Skeletal muscle tissue (tissue), 4 donors: ENCODE results near the gene NOSTRIN. TPM values are rescaled to one million over a fixed set of nuclear protein-coding genes. Genes with fewer than 3 reads are reported as not detected.

Experiments used
- H3K27ac ChIP-seq: one replicate; pipeline ENCODE4 v1.7.0; 2013; ENCODE audit warnings: mild to moderate bottlenecking, low read depth, low read length, inconsistent platforms
- H3K27me3 ChIP-seq, 3 donors: one replicate each; pipeline ENCODE4 v1.7.0; 2013; ENCODE audit warnings: low read length in 3 of 3; ENCODE audit not compliant: control insufficient read depth in 3 of 3, insufficient read depth in 3 of 3
- H3K36me3 ChIP-seq, 3 donors: one replicate each; pipeline ENCODE4 v1.7.0; 2013; ENCODE audit warnings: low read length in 3 of 3; ENCODE audit not compliant: control insufficient read depth in 3 of 3, insufficient read depth in 3 of 3
- H3K4me1 ChIP-seq, 3 donors: one replicate each; pipeline ENCODE4 v1.7.0; 2013; ENCODE audit warnings: low read length in 3 of 3, mild to moderate bottlenecking in 3 of 3; ENCODE audit not compliant: control insufficient read depth in 3 of 3, insufficient read depth in 3 of 3
- H3K4me3 ChIP-seq, 3 donors: one replicate each; pipeline ENCODE4 v1.7.0; 2013; ENCODE audit warnings: low read length in 3 of 3
- H3K9ac ChIP-seq, 3 donors: one replicate each; pipeline ENCODE4 v1.7.0; 2013; ENCODE audit warnings: low read length in 3 of 3, mild to moderate bottlenecking in 3 of 3, moderate library complexity in 2 of 3, low read depth in 1 of 3
- H3K9me3 ChIP-seq, 3 donors: one replicate each; pipeline ENCODE4 v1.7.0; 2013; ENCODE audit warnings: low read length in 3 of 3; ENCODE audit not compliant: control insufficient read depth in 3 of 3
- total RNA-seq: library from RNA; depleted of rRNA; stranded (reverse); fragments of >200 nt; gene quantifications from one replicate; pipeline ENCODE4 v1.2.3, GENCODE V29; 2014
- donor health status: Osteomylitis.

Gene NOSTRIN
- total RNA-seq, 1 donor from 2014 or later, result 8.4 TPM

DNA sequence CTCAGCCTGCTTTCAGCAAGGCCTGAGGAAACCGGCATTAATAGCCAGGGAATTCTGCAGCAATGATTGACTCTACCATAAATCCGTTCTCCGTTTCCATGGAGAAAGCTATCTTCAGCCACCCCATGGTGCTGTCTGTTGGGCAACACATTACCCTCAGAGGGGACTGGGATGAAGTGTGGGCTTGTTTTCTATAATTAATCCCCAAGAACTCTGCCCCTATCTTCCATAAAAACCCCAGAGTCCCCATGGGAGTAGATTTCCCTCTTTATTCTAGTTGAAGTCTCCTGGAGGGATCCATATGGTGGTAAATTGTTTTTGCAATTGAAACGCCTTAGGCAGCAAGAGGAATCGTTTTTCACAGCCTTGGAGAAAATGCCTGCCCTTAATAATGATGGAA lies 107.9 kb downstream of the NOSTRIN start:
- Histone ChIP-seq H3K36me3 (no peaks in the 10 kb centered on the region), H3K27me3 (no peaks in the 10 kb centered on the region), H3K27ac (no peak overlapping the region), H3K9me3 (peaks cover 0 to under 1% (median 0%) of the 10 kb centered on the region in 3 donors), H3K9ac (no peak overlapping the region), H3K4me1 (peaks cover 4 to 9% (median 8%) of the 10 kb centered on the region in 3 donors), H3K4me3 (no peak overlapping the region)

DNA sequence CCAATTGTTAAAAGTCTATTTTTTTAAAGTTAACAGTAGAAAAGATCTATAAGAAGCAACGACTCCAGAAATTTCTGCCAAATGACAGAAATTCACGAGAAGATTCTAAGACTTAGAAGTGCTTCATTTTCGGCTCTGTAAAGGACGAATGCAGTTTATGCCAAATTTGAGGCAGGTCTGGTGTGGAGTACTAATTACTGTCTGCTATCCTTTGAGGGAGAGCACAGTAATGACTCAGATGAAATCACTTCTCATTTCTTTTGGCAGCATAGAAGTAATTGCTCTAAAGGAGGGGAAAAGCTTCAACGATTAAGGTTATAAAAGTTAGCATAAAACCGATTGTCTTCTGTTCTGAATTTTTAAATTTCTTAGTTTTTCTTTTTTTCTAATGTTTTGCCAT lies 110.0 kb downstream of the NOSTRIN start:
- Histone ChIP-seq H3K9me3 (peaks cover 0 to 5% (median 2%) of the 10 kb centered on the region in 3 donors), H3K9ac (peak overlapping the region in 1 of 3 donors; percentile 54), H3K4me3 (peak overlapping the region in 1 of 3 donors; percentile 64), H3K36me3 (no peaks in the 10 kb centered on the region), H3K27ac (no peak overlapping the region), H3K27me3 (no peaks in the 10 kb centered on the region), H3K4me1 (peaks cover 4 to 9% (median 8%) of the 10 kb centered on the region in 3 donors)

DNA sequence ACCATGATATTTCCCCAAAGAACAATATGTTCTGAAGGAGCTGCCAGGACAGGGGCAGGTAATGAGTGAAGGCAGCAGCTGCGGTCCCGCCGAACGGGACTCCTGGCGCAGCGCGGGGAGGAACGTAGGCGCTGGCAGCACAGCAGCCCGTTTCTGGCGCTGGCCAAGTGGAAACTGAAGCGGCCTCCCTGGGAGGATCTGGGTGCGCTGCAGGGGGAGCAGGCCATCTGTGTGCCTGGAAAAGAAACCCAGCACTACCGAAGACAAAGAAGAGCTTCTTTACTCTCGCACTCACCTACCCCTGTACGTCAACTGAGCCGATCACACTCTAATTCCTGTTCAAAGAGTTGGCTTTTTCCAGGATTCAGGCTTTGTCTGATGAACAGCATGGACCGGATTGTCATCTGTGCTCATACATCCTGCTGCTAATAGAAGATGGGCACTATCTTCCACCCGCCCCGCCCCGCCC lies 110.5 kb downstream of the NOSTRIN start:
- Histone ChIP-seq H3K27me3 (no peaks in the 10 kb centered on the region), H3K9me3 (peaks cover 0 to 5% (median 2%) of the 10 kb centered on the region in 3 donors), H3K4me1 (peaks cover 4 to 9% (median 8%) of the 10 kb centered on the region in 3 donors), H3K36me3 (no peaks in the 10 kb centered on the region), H3K4me3 (peak overlapping the region; percentile 55 to 68 (median 64)), H3K9ac (peak overlapping the region in 2 of 3 donors; percentile 54 to 67), H3K27ac (no peak overlapping the region)

DNA sequence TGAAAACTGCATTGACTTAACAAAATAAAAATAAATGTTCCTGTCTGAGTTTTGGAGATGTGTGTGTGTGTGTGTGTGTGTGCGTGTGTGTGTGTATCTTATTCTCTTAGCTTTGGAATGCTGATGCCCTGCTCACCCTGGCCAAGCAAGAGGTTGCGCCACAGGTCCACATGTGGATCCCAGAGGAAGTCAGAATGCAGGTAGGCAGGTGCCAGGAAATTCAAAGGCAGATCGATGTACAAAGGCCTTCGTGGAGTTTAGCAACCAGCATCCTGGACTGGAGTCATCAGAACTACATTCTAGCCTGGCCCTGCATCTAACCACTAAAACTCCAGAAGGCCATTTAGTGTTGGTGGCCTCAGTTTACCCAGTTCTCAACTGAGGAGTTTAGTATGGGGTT lies 111.1 kb downstream of the NOSTRIN start:
- no peak overlapping the region for H3K27ac ChIP-seq
- peaks cover 0 to 5% (median 2%) of the 10 kb centered on the region in 3 donors for H3K9me3 ChIP-seq
- peak overlapping the region in 1 of 3 donors; percentile 7 for H3K9ac ChIP-seq

More for the DNA sequence above, 111.1 kb downstream of the NOSTRIN start:
- H3K4me3 ChIP-seq, result peak overlapping the region in 1 of 3 donors; percentile 20
- no peaks in the 10 kb centered on the region for H3K36me3 ChIP-seq
- peaks cover 4 to 9% (median 8%) of the 10 kb centered on the region in 3 donors for H3K4me1 ChIP-seq
- no peaks in the 10 kb centered on the region for H3K27me3 ChIP-seq

Other genes starting within 250 kb of the NOSTRIN start
- 3.7 TPM for gene SPC25, start 87.8 kb downstream of the NOSTRIN start, total RNA-seq
- gene G6PC2, start 98.7 kb downstream of the NOSTRIN start, total RNA-seq, result 1.0 TPM
- not detected for gene ABCB11, start 228.7 kb downstream of the NOSTRIN start, total RNA-seq